Pancreas (tissue), 10 donors: ENCODE data around the gene RMI1. TPM values are rescaled to one million over a fixed set of nuclear protein-coding genes. Genes with fewer than 3 reads are reported as not detected.

Experiments used
- ATAC-seq, 4 donors: fragments of 200-7000 bp; cut with Tn5 transposase; one replicate each; pipeline versions ENCODE4 v1.8.0 to v1.9.1; 2020; ENCODE audit warnings: mild to moderate bottlenecking in 4 of 4, moderate library complexity in 4 of 4
- DNase-seq, 6 donors: peaks; one replicate each; pipeline ENCODE4 v3.0.0-alpha.2; 2020
- FAIRE-seq: peaks from 2 replicates; lab custom pipeline; 2012; peaks lifted over from hg19 to GRCh38; lab: Jason Lieb, UNC
- H3K27ac ChIP-seq, 4 donors: fragments of 200-600 bp; sonication (generic); 1 replicate in 3 of 4; 2 replicates in 1 of 4; pipeline versions ENCODE4 v1.5.0 to v1.8.0; 2020
- H3K27me3 ChIP-seq, 4 donors: fragments of 200-600 bp; one replicate each; pipeline ENCODE4 v1.8.0; 2021
- H3K36me3 ChIP-seq, 3 donors: fragments of 200-600 bp; sonication (generic) in 1 of 3; one replicate each; pipeline versions ENCODE4 v1.5.0 to v1.8.0; 2020 to 2021
- H3K4me1 ChIP-seq, 3 donors: fragments of 200-600 bp; one replicate each; pipeline ENCODE4 v1.8.0; 2021
- H3K4me3 ChIP-seq, 4 donors: fragments of 200-600 bp; sonication (generic) in 2 of 4; one replicate each; pipeline versions ENCODE4 v1.5.0 to v1.8.0; 2020 to 2021
- H3K9me3 ChIP-seq, 4 donors: fragments of 200-600 bp; one replicate each; pipeline ENCODE4 v1.8.0; 2021
- CTCF ChIP-seq, 4 donors: fragments of 200-600 bp; sonication (generic) in 3 of 4; IDR thresholded peaks; one replicate each; pipeline versions ENCODE4 v1.5.0 to v1.8.0; 2021; ENCODE audit warnings: antibody characterized with exemption in 4 of 4
- whole genome bisulfite sequencing, 2 donors: extraction: QIAGEN DNeasy Blood & Tissue Kit; methylation state at CpG; one replicate each; pipeline ENCODE4 v1.1.7; 2013; 5-methylcytosine and 5-hydroxymethylcytosine counted together
- intact Hi-C, 3 donors: fragments of 100-400 bp; cut with DNase I; formaldehyde crosslinking; loops; one replicate each; pipeline versions ENCODE4 v1.11.1 to v1.14.2; 2022
- polyA plus RNA-seq, 2 donors: library from polyadenylated mRNA; stranded (reverse); fragments of 200-250 nt; gene quantifications; one replicate each; pipeline ENCODE4 v1.2.3, GENCODE V29; 2013
- total RNA-seq, 6 donors: library from RNA; stranded (reverse); fragmentation: NEBNext Ultra II Directional in 4 of 6; extraction: Animal tissue kit (Norgen Biotek cat#: 25700) in 4 of 6; gene quantifications; one replicate each; pipeline versions ENCODE4 v1.2.1 to v1.2.4, GENCODE V29; 2021 to 2023
- donor health status: healthy with polysubstance abuse.
- donor health status: DM: no; HTN: no; CAD: no; lungs with moderate emphysema.
- donor health status: DM: no; HTN: no; CAD: no.
- donor health status: control.
- donor health status: control.
- donor health status: Bipolar disorder and iron deficiency.
- donor health status: DM: yes; HTN: yes; CAD: no.
- donor health status: DM: no; HTN: no; CAD: no.
- donor health status: DM: no; HTN: no; CAD: no.
- donor health status: DM: yes; HTN: yes; CAD: no.

The RMI1 gene
- total and polyA plus RNA-seq, 8 donors, result 1.6 to 5.6 (median 4.0) TPM

GRCh38 chr9:83987402-83987791 is 6.8 kb downstream of the RMI1 start:
- Histone ChIP-seq H3K36me3 (no peaks in the 10 kb centered on the region), H3K4me3 (no peak overlapping the region), H3K9me3 (no peaks in the 10 kb centered on the region), H3K4me1 (peaks cover 16 to 23% (median 18%) of the 10 kb centered on the region in 3 donors), H3K27me3 (no peaks in the 10 kb centered on the region), H3K27ac (peak overlapping the region in 2 of 4 donors; percentile 28 to 57)
- intact Hi-C loops, result no loop called here
- DNase-seq (no peak), ATAC-seq (no peak), FAIRE-seq (no peak)
- TF ChIP-seq CTCF (IDR thresholded peaks at IDR 0.05), result no peak
- 93 to 95% methylated on average over 1 of the region's 1 CpG for WGBS, 2 donors

GRCh38 chr9:83988411-83988810 is 7.8 kb downstream of the RMI1 start:
- Histone ChIP-seq H3K36me3 (no peaks in the 10 kb centered on the region), H3K4me3 (no peak overlapping the region), H3K9me3 (no peaks in the 10 kb centered on the region), H3K4me1 (peaks cover 18 to 29% (median 21%) of the 10 kb centered on the region in 3 donors), H3K27me3 (no peaks in the 10 kb centered on the region), H3K27ac (no peak overlapping the region)
- intact Hi-C loops, result no loop called here
- DNase-seq, result no peak
- no peak for TF ChIP-seq CTCF (IDR thresholded peaks at IDR 0.05)
- no peak for ATAC-seq
- no peak for FAIRE-seq
- WGBS, 2 donors, result 39 to 42% methylated on average over 2 of the region's 2 CpGs

- H3K4me3 ChIP-seq, result no peak overlapping the region
- 93 to 96% methylated on average over 1 of the region's 1 CpG for WGBS, 2 donors
- intact Hi-C loops, result no loop called here
- no peak for ATAC-seq
- no peak for DNase-seq
- no peak for TF ChIP-seq CTCF (IDR thresholded peaks at IDR 0.05)
- no peak overlapping the region for H3K27ac ChIP-seq
- no peak for FAIRE-seq
- no peaks in the 10 kb centered on the region for H3K9me3 ChIP-seq
- H3K27me3 ChIP-seq, result no peaks in the 10 kb centered on the region
- H3K4me1 ChIP-seq, result peaks cover 15 to 27% (median 18%) of the 10 kb centered on the region in 3 donors
- H3K36me3 ChIP-seq, result no peaks in the 10 kb centered on the region
These were observed 10.8 kb downstream of the RMI1 start for GRCh38 chr9:83991355-83991754.

GRCh38 chr9:83992407-83992806 is 11.8 kb downstream of the RMI1 start:
- DNase-seq (peak in 2 of 6 donors; percentile 33 to 35), FAIRE-seq (peak; percentile 39), ATAC-seq (peak; percentile 84 to 96 (median 92))
- H3K27me3 ChIP-seq, result no peaks in the 10 kb centered on the region
- intact Hi-C loops, result no loop called here
- no peak for TF ChIP-seq CTCF (IDR thresholded peaks at IDR 0.05)
- H3K36me3 ChIP-seq, result no peaks in the 10 kb centered on the region
- H3K4me3 ChIP-seq, result no peak overlapping the region
- H3K9me3 ChIP-seq, result no peaks in the 10 kb centered on the region
- H3K27ac ChIP-seq, result no peak overlapping the region
- H3K4me1 ChIP-seq, result peaks cover 7 to 22% (median 14%) of the 10 kb centered on the region in 3 donors
- 10 to 19% methylated on average over 1 of the region's 1 CpG for WGBS, 2 donors

- DNase-seq, result no peak
- peaks cover 6 to 22% (median 11%) of the 10 kb centered on the region in 3 donors for H3K4me1 ChIP-seq
- TF ChIP-seq CTCF (IDR thresholded peaks at IDR 0.05), result no peak
- no peaks in the 10 kb centered on the region for H3K27me3 ChIP-seq
- H3K36me3 ChIP-seq, result no peaks in the 10 kb centered on the region
- intact Hi-C loops, result no loop called here
- FAIRE-seq, result no peak
- H3K4me3 ChIP-seq, result no peak overlapping the region
- H3K27ac ChIP-seq, result no peak overlapping the region
- no peak for ATAC-seq
- H3K9me3 ChIP-seq, result no peaks in the 10 kb centered on the region
These were observed 12.3 kb downstream of the RMI1 start for GRCh38 chr9:83992901-83993300.
